Mucosa of rectum (tissue), 2 donors: ENCODE results near the gene RBM17.
"Not testable (repeated sequence)": the region's sequence is repeated elsewhere in the genome, so short reads cannot be mapped to it uniquely, and the experiment has no call there.

Experiments
- H3K27ac ChIP-seq, 2 donors: one replicate each; pipeline ENCODE4 v1.7.0; 2013; ENCODE audit warnings: inconsistent platforms in 2 of 2, low read depth in 2 of 2, low read length in 2 of 2
- H3K27me3 ChIP-seq, 2 donors: one replicate each; pipeline ENCODE4 v1.7.0; 2013; ENCODE audit warnings: low read length in 2 of 2; ENCODE audit not compliant: control insufficient read depth in 2 of 2, insufficient read depth in 2 of 2
- H3K36me3 ChIP-seq, 2 donors: one replicate each; pipeline ENCODE4 v1.7.0; 2013; ENCODE audit warnings: low read length in 2 of 2; ENCODE audit not compliant: control insufficient read depth in 2 of 2, insufficient read depth in 2 of 2
- H3K4me1 ChIP-seq, 2 donors: one replicate each; pipeline ENCODE4 v1.7.0; 2013; ENCODE audit warnings: low read length in 2 of 2, mild to moderate bottlenecking in 1 of 2; ENCODE audit not compliant: control insufficient read depth in 2 of 2, insufficient read depth in 2 of 2
- H3K4me3 ChIP-seq, 2 donors: one replicate each; pipeline ENCODE4 v1.7.0; 2013; ENCODE audit warnings: low read length in 2 of 2
- H3K9ac ChIP-seq, 2 donors: one replicate each; pipeline ENCODE4 v1.7.0; 2013; ENCODE audit warnings: low read length in 2 of 2, low read depth in 1 of 2, mild to moderate bottlenecking in 1 of 2
- H3K9me3 ChIP-seq, 2 donors: one replicate each; pipeline ENCODE4 v1.7.0; 2013; ENCODE audit warnings: low read length in 2 of 2; ENCODE audit not compliant: control insufficient read depth in 2 of 2
- donor health status: healthy.
- donor health status: Normal muscosa, but diverticular disease.

Gene RBM17

GRCh38 chr10:6088721-6089333 is at the start of gene RBM17:
TSS of gene RBM17 (plus strand) at chr10:6089034. CDS start at chr10:6097066, 8,032 bp downstream.
- H3K9ac ChIP-seq: peak within 1 kb of the TSS; percentile 83 to 84
- H3K36me3 ChIP-seq: no peaks in the 10 kb centered on the region
- peaks cover 19 to 24% of the 10 kb centered on the region in 2 donors for H3K4me1 ChIP-seq
- peak within 1 kb of the TSS; percentile 47 to 78 for H3K27ac ChIP-seq
- peak within 1 kb of the TSS; percentile 76 to 92 for H3K4me3 ChIP-seq
- no peaks in the 10 kb centered on the region for H3K9me3 ChIP-seq
- no peaks in the 10 kb centered on the region for H3K27me3 ChIP-seq

DNA sequence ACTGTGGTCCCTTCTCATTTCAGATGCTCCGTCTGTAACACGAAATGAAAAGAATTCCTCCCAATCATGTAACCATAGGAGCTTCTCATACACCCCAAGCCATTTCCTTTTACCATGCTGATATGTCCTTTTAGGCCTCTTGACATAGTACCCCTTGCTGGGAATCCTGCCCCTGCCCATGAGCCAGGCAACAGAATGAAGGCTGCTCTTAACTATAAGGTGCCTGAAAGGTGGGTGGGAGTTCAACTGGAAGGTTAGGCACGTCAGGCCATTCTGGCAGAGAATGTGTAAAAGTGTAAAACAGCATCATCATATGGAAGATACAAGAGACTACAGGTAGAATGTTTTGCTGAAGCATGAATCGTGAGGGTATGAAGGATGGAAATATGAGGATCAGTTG is 49.1 kb upstream of the RBM17 start:
- Histone ChIP-seq H3K9me3 (no peaks in the 10 kb centered on the region), H3K9ac (no peak overlapping the region), H3K27ac (no peak overlapping the region), H3K4me3 (no peak overlapping the region), H3K4me1 (peaks cover 0 to 2% of the 10 kb centered on the region in 2 donors), H3K36me3 (no peaks in the 10 kb centered on the region), H3K27me3 (no peaks in the 10 kb centered on the region)

DNA sequence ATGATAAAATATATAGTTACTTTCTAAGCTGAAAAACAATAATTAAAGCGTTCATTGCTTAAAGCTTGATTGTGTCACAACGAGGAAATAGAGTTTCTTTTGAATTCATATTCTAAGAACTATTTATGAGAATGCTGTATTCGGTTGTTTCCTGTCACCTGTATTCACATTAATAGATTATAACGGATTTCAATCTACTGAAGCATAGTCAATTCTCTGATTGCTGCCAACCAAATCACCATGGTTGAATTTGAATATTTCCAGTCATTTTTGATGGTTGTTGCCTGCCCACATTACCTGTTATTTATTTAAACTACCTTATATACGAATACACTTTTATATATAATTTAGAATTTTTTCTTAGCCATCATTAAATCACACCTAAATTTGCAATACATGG is 48.6 kb upstream of the RBM17 start:
- H3K9me3 ChIP-seq: no peaks in the 10 kb centered on the region
- no peak overlapping the region for H3K9ac ChIP-seq
- H3K4me3 ChIP-seq: no peak overlapping the region
- H3K27ac ChIP-seq: no peak overlapping the region
- H3K4me1 ChIP-seq: peaks cover 0 to 2% of the 10 kb centered on the region in 2 donors
- H3K36me3 ChIP-seq: no peaks in the 10 kb centered on the region
- H3K27me3 ChIP-seq: no peaks in the 10 kb centered on the region

GRCh38 chr10:6043377-6043776 is 45.5 kb upstream of the RBM17 start:
- H3K27me3 ChIP-seq, H3K36me3 ChIP-seq, H3K4me1 ChIP-seq, H3K9ac ChIP-seq, H3K27ac ChIP-seq, H3K4me3 ChIP-seq, H3K9me3 ChIP-seq: not testable (repeated sequence)

DNA sequence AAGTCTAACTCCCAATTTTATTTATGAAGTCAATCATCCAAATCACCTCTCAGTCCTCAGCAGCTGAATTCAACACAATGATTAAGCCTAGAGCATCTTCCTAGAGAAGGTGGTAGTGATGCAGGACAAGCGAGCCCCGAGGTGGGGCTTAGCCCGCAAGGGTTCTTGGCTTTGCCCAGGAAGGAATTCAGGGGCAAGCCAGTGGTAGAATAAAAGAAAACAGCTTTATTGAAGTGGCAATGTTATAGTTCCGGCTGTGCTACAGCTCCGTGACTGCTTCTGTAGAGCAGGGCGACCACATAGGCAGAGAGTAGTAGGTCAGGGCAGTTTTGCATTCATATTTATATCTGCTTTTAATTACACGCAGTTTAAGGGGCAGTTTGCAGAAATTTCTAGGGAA is 44.8 kb upstream of the RBM17 start:
- no peaks in the 10 kb centered on the region for H3K9me3 ChIP-seq
- H3K4me3 ChIP-seq: no peak overlapping the region
- no peak overlapping the region for H3K9ac ChIP-seq
- no peaks in the 10 kb centered on the region for H3K27me3 ChIP-seq
- no peak overlapping the region for H3K27ac ChIP-seq
- no peaks in the 10 kb centered on the region for H3K36me3 ChIP-seq
- H3K4me1 ChIP-seq: peaks cover 0 to 2% of the 10 kb centered on the region in 2 donors

- Histone ChIP-seq H3K36me3 (no peaks in the 10 kb centered on the region), H3K9me3 (no peaks in the 10 kb centered on the region), H3K27ac (no peak overlapping the region), H3K4me1 (peaks cover 0 to 2% of the 10 kb centered on the region in 2 donors), H3K9ac (no peak overlapping the region), H3K4me3 (no peak overlapping the region), H3K27me3 (no peaks in the 10 kb centered on the region)
Observed at GRCh38 chr10:6044751-6045313, 44.0 kb upstream of the RBM17 start.

- Histone ChIP-seq H3K9me3 (no peaks in the 10 kb centered on the region), H3K36me3 (no peaks in the 10 kb centered on the region), H3K27ac (no peak overlapping the region), H3K9ac (no peak overlapping the region), H3K4me3 (no peak overlapping the region), H3K27me3 (no peaks in the 10 kb centered on the region), H3K4me1 (peaks cover 0 to 8% of the 10 kb centered on the region in 2 donors)
Observed at GRCh38 chr10:6045314-6045848, 43.5 kb upstream of the RBM17 start.

DNA sequence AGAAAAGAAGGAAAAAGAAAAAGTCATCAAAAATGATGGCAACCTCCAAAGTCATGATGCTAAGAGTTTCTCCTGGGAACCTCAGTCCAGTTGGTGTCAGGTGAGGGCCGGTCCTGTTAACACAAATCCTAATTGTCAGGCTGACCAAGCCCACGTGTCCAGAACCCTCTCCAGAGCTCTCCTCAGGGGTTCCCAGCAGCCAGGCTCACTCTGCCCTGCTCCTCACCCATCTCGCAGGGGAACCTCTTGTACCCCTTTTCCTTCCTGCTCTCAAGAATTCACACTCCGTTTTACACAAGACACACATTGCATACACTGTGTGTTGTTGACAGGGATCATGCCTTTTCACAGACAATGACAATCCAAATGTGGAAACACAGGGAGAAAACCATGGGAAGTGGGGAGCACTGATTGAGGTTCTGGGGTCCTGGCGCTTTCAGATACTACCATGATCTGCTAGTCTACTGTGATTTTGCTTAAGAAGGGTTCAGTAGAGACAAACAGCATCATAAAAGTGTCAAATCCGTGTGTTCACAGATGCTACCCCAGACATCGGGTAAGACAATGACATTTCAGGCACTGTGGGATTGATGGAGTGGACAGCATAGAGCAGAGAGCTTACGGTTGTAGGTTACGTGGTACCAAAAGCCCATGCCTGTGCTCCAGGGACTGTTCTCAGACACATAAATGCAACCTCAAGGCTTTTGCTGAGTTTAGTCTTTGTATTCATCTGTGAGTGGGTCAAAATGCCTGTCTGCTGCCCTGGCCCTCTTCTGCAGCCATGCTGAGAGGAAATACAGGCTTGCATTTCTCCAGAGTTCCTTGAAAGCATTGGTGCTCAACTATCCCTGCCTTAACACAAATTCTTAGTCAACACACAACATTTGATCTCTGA is 42.7 kb upstream of the RBM17 start:
- Histone ChIP-seq H3K4me1 (peaks cover 3 to 10% of the 10 kb centered on the region in 2 donors), H3K9ac (no peak overlapping the region), H3K9me3 (no peaks in the 10 kb centered on the region), H3K27ac (no peak overlapping the region), H3K27me3 (no peaks in the 10 kb centered on the region), H3K4me3 (no peak overlapping the region), H3K36me3 (no peaks in the 10 kb centered on the region)

DNA sequence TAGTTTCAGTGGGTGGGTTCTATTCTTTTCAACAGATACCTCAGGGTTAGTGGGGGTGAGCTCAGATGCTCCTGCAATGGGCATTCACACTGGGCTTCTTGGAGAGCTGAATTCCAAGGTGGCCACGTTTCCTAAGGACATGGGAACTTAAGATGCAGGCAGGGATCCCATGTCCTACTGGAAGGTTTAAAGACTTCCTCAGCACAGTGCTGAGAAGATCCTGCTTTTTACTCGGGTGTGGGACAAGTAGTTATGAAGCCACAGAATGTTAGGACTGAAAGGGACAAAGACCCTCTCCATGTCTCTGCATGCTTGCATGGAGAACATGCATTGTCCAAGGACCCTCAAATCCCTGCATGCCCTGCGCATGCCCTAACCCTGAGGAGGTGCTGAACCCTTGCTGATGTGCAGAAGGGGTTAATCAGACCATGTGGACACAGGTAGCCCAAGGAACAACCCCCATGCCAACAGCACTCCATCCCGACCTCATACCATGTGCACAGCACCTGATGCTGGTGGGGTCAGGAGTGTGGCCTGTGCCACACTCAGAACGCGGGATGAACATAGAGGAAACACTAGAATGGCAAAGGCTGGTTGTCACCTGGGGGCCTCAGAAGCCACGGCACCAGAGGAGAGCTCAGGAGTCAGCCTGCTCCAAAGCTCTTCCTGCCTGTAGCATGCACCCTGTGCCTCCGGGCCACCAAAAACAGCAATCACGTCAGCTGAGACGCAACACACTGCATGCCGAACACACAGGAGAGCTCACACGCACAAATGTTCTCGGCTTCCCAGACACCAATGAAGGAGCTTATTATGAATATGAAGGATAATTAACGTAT is 41.8 kb upstream of the RBM17 start:
- no peak overlapping the region for H3K9ac ChIP-seq
- no peak overlapping the region for H3K27ac ChIP-seq
- H3K4me3 ChIP-seq: no peak overlapping the region

More for the DNA sequence above, 41.8 kb upstream of the RBM17 start:
- Histone ChIP-seq H3K36me3 (no peaks in the 10 kb centered on the region), H3K27me3 (no peaks in the 10 kb centered on the region), H3K4me1 (peaks cover 3 to 10% of the 10 kb centered on the region in 2 donors), H3K9me3 (no peaks in the 10 kb centered on the region)
